CD4-positive, alpha-beta T cell treated with Interleukin-6 at 100 ng/mL for 8 hours (primary cell): ENCODE measurements around the gene SLIT3.

Experiments
- DNase-seq: peaks from one replicate; pipeline ENCODE4 v3.0.0-alpha.2; 2020; ENCODE audit warnings: mixed read lengths, low spot score

SLIT3 gene

DNA sequence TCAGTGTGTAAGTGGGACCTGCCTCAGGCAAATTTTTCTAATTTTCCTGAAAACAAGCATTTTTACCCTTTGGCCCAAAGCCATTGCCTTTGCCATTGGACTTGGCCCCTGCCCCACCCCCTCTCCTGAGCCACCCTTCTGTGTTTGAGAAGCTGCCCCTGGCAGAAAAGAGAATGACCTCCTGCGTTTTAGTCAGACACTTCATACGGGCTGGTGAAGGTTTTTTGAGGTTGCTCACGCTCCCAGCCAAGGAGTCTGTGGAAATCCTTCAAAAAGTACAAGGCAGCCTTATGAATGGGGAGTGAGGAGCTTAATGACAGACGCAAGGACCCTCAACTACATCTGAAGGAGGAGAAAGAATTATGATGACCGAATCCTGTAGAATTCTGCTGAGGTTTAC, 308.9 kb downstream of the SLIT3 start:
- no peak for DNase-seq

DNA sequence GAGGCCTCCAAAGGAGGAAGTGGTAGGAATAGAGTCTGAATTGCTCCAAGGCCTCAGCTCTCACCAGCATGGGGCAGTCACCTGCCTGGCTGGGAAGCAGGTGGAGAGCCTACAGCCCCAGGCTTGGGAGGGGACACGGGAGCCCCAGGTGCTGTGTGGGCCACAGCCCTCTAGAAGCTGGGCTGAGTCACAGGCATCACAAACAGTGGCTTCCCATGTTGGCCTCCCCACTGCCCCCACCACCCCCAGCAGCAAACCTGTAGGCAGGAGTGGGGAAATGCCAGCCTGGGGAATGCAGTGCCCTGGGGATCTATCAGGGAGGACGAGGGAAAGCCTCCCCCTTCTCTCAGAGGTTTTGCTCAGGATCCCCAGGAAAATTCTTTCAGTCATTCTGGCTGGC, 309.6 kb downstream of the SLIT3 start:
- DNase-seq: no peak

GRCh38 chr5:168990679-168991078, 310.3 kb downstream of the SLIT3 start:
- DNase-seq: no peak

DNA sequence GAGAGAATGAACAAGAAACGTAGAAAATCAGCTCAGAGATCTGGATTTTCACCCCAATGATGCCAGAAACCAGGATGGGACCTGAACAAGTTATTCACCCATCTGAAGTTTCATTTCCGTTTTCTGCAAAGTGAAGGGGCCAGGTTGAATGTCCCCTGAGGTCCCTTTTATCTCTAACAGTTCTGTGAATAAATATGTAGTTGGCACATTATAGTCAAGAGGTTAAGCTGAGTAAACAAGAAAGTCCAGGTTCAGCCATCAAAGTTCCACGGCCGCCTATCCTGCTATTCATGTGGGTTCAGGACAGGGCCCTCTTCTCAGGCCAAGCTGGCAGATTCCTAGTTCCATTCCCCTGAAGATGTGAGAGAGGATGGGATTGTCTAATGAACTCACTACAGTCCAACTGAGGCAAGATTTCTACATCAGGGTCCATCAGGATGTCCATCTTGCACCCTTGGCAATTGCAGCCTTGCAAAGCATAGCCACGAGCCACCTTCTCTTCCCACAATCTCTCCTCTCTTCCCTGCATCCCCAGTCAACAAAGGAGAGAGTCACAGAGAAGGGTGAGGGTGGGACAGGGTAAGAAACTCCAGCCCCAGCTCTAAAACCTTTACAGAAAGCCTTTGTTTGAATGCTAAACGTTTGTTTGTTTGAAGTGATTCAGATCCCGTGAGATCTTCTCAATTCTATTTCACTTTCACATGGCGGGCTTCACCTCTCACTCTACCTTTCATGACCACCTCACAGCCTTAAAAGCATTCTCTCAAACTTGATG, 311.0 kb downstream of the SLIT3 start:
- DNase-seq: no peak

GRCh38 chr5:168988699-168989098, 312.2 kb downstream of the SLIT3 start:
- no peak for DNase-seq

DNA sequence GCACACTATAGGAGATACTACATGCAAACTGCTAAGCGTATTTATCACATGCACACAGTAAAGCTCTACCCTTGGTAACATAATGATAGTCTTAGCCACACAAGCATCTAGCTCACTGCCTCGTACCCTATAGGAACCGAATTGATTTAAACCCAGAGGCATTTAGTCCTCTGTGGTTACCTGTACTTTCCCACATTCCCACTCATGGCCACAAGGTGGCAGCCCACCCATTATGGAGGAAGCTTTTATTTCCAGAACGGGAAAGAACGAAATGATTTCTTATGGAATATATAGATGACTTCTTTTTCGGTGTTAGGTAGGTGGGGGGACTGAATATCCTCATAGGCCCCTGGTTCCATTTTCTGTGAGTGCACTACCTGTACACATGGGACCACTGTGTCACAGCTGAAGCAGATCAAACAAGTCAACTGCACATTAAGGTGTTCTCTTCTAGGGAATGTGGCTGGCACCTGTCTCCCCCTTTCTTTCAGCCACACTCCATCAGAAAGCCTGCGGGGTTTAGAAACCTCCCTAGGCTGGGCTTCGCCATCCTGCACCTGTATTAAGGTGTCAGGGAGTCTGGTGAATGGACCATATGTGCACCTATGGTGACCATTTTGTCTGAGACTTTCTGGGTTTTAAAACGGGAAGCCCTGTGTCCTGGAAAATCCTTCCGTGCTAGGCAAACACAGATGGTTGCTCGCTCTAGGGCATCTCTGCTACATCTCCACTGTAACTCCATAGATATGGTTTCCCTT, 313.2 kb downstream of the SLIT3 start:
- peak; percentile 6 for DNase-seq

GRCh38 chr5:168985454-168985853, 315.5 kb downstream of the SLIT3 start:
- DNase-seq: no peak

DNA sequence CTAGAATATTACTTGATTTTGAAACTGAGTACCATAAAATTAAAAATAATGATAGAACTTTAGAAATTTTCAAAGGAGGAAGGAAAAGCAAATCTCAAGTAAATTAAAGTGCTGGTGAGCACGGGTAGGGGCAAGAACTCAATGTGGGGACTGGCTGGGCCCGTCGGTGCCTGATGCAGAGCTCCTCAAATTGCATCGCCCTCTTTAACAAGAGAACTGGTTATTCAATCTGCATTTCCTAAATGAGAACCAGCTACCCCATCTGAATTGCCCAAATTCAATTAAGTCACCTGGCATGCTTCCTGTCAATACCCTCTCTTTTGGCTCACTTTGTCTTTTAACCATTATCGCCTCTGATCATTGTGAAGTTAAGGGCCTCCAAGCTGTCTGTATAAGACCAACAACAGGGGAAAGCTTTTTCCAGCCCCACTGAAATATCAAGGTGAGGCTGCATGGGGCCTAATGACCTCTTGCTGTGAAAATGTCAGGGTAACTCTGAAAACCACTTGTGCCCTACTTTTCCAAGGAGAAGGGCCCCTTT, 316.7 kb downstream of the SLIT3 start:
- DNase-seq: no peak

DNA sequence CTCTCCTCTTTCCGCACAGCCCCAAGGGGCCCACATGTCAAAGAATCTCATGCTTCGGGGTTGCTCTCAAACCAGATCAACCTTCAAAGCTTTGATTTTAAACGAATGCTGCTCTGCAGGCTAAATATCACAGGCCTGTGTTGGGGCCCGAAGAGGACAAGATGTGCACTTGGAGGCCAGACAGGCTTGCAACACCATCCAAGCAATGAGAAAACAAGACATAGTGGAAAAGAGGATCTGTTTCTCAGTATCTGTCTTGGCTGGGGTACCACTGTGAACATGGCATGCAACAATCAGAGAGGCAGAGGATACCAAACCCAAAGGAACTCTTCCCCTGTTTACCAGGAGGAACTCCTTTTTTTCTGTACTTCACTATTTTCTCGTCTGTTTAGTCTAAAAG, 321.8 kb downstream of the SLIT3 start:
- no peak for DNase-seq

GRCh38 chr5:168978500-168978899, 322.4 kb downstream of the SLIT3 start:
- DNase-seq: no peak

- DNase-seq: no peak
These were observed 322.9 kb downstream of the SLIT3 start for GRCh38 chr5:168978015-168978414.

- no peak for DNase-seq
These were observed 324.5 kb downstream of the SLIT3 start for GRCh38 chr5:168976311-168976970.

DNA sequence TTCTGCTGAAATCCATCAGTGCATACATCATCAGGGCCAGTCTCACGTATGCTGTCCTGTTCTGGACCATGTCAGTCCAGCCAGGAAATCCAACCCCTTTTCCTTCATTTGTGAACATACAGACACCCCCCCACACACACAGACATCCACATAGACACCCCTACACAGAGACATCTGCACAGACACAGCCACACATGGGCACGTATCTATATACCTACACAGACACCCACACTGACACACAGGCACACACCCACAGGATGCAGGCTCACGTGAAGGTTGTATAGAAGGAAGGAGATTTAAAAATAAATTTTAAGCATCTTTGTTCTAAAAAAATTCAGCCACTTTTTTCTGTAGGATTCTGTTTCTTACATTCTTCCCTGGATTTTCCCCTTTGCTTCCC, 325.6 kb downstream of the SLIT3 start:
- no peak for DNase-seq

DNA sequence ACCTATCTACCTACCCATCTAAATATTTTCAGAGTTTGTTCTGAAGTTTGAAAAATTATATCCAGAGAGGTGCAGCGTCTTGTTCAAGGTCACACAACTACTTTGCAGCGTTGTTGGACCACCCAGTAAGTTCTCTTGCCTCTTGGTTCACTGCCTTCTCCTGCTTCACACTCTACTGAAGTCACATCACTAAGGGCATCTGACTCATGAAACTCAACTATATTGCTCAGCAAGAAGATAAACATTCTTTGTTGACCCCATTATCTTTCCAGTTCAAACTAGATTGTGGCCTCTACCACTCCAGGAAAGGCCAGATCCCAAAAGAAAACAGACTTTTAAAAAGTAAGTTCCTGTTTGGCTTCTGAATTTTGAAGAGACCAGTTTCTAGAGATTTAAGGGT, 326.9 kb downstream of the SLIT3 start:
- DNase-seq: no peak

GRCh38 chr5:168972731-168973130, 328.2 kb downstream of the SLIT3 start:
- no peak for DNase-seq

- DNase-seq: no peak
These were observed 329.8 kb downstream of the SLIT3 start for GRCh38 chr5:168971100-168971499.

GRCh38 chr5:168969326-168969886, 331.5 kb downstream of the SLIT3 start:
- no peak for DNase-seq

GRCh38 chr5:168967882-168968620, 332.9 kb downstream of the SLIT3 start:
- DNase-seq: no peak

DNA sequence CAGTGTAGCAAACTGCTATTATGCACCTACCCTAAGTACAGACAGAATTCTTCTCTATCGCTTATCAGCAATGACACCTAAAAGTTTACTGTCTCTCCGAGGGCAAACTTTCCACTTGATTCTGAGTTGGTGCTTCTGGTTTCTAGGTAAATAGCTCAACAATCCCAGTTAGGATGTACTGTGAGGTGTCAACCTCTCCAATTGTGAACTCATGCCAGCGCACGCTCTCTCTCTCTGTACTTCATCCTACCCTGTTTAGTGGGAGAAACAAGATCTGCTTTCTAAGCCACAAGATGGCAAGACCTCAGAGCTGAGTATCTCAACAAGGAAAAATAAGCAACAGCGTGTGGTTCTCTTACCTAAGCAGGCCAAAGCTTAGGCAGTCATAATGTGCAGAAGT, 335.3 kb downstream of the SLIT3 start:
- no peak for DNase-seq

DNA sequence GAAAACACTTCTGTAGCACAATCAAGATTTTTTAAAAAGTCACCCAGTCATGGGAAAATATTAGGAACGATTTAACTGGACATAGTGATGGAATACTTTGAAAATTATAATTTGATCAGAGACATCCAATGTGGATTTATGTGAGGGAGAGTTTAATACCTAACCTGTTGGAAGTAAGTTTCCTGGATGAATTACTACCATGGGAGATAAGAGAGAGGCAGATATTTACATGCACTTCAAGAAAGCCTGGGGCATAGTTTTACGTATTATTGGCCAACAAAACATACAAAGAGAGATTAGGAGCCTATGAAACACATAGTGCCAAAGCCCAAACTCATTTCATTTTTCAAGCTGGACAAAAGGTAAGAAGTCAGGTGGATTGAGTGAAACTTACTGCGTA, 336.8 kb downstream of the SLIT3 start:
- no peak for DNase-seq

- no peak for DNase-seq
These were observed 338.6 kb downstream of the SLIT3 start for GRCh38 chr5:168962306-168962705.

- no peak for DNase-seq
These were observed 339.3 kb downstream of the SLIT3 start for GRCh38 chr5:168961681-168962080.
